ENCODE data around the gene TMEM229A. TPM values are rescaled to one million over a fixed set of nuclear protein-coding genes. Genes with fewer than 3 reads are reported as not detected.

The TMEM229A gene
- total RNA-seq (2022; extraction: Qiagen RNA extraction) = not detected in 5 replicates

GRCh38 chr7:124032369-124033094 lies at the start of gene TMEM229A:
Gene TMEM229A, minus strand, starts transcription at chr7:124033067. Its CDS starts 64 bp downstream, at chr7:124033003.

Other genes with a start within 250 kb of the TMEM229A start
- gene HYAL4, start 187.9 kb downstream of the TMEM229A start, total RNA-seq (2022; extraction: Qiagen RNA extraction) = 0.08 TPM in 1 of 5 replicates, not detected in the others
- gene SPAM1, start 107.8 kb downstream of the TMEM229A start, total RNA-seq (2022; extraction: Qiagen RNA extraction) = not detected in 5 replicates